Sigmoid colon (tissue), 4 donors: ENCODE results near the gene FNIP2.

Experiments
- CTCF ChIP-seq, 4 experiments: fragments of 450-650 bp in 3 of 4; fragments of 200-600 bp in 1 of 4; IDR thresholded peaks; one replicate each; pipeline ENCODE4 v1.5.1; 2016 to 2019; ENCODE audit warnings: antibody characterized with exemption in 4 of 4, mild to moderate bottlenecking in 3 of 4, moderate library complexity in 2 of 4
- EP300 ChIP-seq, 4 donors: sonication (generic); formaldehyde crosslinking; IDR thresholded peaks; one replicate each; pipeline ENCODE4 v1.6.1; 2017; ENCODE audit warnings: antibody characterized with exemption in 4 of 4
- POLR2A ChIP-seq, 2 donors: fragments of 450-650 bp; IDR thresholded peaks; one replicate each; pipeline ENCODE4 v1.6.1; 2016; ENCODE audit warnings: antibody characterized with exemption in 2 of 2, mild to moderate bottlenecking in 2 of 2, moderate library complexity in 2 of 2

- TF ChIP-seq POLR2A (IDR thresholded peaks at IDR 0.05) (no peak), CTCF (IDR thresholded peaks at IDR 0.05) (no peak), EP300 (IDR thresholded peaks at IDR 0.05) (no peak)
Observed at GRCh38 chr4:158812133-158812532, 43.3 kb downstream of the FNIP2 start.
